ENCODE measurements around the gene CRYL1. TPM values are rescaled to one million over a fixed set of nuclear protein-coding genes. Genes with fewer than 3 reads are reported as not detected.

Gene CRYL1
- total RNA-seq, 1 experiment from 2014 or later = 2.9 TPM

DNA sequence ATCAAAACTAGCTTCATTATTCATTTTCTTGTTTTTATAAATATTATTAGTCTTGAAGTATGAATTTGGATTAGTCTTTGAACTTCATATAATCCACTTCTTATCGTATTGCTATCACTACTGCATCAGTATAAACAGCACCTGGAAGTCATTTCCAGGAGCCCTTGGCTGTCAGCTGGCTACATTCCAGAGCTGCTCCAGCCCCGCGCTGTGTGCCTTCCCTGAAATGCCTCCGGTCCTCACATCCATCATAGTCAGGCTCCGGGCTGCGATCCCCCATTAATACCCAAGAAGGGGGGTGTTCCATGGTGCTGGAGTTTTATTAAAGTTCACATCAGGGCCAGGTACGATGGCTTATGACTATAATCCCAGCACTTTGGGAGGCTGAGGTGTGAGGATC lies 169.2 kb downstream of the CRYL1 start:
- ChIA-PET CTCF (interaction anchor here (0.6 kb wide), 1 partner anchor 159 kb away, joined by 6 read pairs; no protein-coding TSS in a partner anchor), POLR2A (no interaction called here)
- TF ChIP-seq SMAD4 (CRISPR knock-in tag; IDR thresholded peaks at IDR 0.05) = no peak
- TF ChIP-seq, protein P1, sequence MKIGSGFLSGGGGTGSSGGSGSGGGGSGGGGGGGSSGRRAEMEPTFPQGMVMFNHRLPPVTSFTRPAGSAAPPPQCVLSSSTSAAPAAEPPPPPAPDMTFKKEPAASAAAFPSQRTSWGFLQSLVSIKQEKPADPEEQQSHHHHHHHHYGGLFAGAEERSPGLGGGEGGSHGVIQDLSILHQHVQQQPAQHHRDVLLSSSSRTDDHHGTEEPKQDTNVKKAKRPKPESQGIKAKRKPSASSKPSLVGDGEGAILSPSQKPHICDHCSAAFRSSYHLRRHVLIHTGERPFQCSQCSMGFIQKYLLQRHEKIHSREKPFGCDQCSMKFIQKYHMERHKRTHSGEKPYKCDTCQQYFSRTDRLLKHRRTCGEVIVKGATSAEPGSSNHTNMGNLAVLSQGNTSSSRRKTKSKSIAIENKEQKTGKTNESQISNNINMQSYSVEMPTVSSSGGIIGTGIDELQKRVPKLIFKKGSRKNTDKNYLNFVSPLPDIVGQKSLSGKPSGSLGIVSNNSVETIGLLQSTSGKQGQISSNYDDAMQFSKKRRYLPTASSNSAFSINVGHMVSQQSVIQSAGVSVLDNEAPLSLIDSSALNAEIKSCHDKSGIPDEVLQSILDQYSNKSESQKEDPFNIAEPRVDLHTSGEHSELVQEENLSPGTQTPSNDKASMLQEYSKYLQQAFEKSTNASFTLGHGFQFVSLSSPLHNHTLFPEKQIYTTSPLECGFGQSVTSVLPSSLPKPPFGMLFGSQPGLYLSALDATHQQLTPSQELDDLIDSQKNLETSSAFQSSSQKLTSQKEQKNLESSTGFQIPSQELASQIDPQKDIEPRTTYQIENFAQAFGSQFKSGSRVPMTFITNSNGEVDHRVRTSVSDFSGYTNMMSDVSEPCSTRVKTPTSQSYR (CRISPR knock-in tag; IDR thresholded peaks at IDR 0.05) = no peak
- TF ChIP-seq, protein P2, sequence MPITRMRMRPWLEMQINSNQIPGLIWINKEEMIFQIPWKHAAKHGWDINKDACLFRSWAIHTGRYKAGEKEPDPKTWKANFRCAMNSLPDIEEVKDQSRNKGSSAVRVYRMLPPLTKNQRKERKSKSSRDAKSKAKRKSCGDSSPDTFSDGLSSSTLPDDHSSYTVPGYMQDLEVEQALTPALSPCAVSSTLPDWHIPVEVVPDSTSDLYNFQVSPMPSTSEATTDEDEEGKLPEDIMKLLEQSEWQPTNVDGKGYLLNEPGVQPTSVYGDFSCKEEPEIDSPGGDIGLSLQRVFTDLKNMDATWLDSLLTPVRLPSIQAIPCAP (CRISPR knock-in tag; IDR thresholded peaks at IDR 0.05) = no peak
- H3K4me1 Mint-ChIP-seq = no peaks in the 10 kb centered on the region
- no peaks in the 10 kb centered on the region for H3K9me3 Mint-ChIP-seq
- no peak overlapping the region for H3K27ac Mint-ChIP-seq
- DNase-seq (ENCODE audit: low spot score) (no peak), ATAC-seq (no peak)
- peaks cover 26% of the 10 kb centered on the region for H3K27me3 Mint-ChIP-seq (ENCODE audit: low read depth)
- H3K4me3 Mint-ChIP-seq = no peak overlapping the region
- H3K36me3 Mint-ChIP-seq = no peaks in the 10 kb centered on the region

DNA sequence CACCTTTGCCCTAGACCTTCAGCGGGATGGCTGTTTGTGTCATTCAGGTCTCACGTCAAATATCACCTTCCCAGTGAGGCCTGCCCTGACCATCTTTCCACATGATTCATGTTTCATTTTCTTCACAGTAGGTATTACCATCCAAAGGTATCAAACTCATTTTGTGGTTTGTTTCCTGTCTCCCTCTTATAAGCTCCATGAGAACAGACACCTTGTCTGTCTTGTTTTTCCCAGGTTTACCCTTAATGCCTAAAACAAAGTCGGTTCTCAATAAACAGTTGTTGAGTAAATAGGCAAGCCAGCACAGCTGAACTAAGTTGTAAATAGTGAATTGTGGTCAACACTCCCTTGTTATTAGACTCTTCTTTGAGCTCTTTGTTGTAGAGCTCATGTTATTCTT lies 170.9 kb downstream of the CRYL1 start:
- Mint-ChIP-seq H3K27me3 (ENCODE audit: low read depth) (peaks cover 9% of the 10 kb centered on the region), H3K4me1 (peaks cover 7% of the 10 kb centered on the region), H3K36me3 (no peaks in the 10 kb centered on the region), H3K27ac (no peak overlapping the region), H3K9me3 (no peaks in the 10 kb centered on the region), H3K4me3 (no peak overlapping the region)
- ATAC-seq (no peak), DNase-seq (ENCODE audit: low spot score) (no peak)
- CTCF ChIA-PET = interaction anchor here (0.6 kb wide), 1 partner anchor 125 kb away, joined by 3 read pairs; no protein-coding TSS in a partner anchor
- TF ChIP-seq, protein P3, sequence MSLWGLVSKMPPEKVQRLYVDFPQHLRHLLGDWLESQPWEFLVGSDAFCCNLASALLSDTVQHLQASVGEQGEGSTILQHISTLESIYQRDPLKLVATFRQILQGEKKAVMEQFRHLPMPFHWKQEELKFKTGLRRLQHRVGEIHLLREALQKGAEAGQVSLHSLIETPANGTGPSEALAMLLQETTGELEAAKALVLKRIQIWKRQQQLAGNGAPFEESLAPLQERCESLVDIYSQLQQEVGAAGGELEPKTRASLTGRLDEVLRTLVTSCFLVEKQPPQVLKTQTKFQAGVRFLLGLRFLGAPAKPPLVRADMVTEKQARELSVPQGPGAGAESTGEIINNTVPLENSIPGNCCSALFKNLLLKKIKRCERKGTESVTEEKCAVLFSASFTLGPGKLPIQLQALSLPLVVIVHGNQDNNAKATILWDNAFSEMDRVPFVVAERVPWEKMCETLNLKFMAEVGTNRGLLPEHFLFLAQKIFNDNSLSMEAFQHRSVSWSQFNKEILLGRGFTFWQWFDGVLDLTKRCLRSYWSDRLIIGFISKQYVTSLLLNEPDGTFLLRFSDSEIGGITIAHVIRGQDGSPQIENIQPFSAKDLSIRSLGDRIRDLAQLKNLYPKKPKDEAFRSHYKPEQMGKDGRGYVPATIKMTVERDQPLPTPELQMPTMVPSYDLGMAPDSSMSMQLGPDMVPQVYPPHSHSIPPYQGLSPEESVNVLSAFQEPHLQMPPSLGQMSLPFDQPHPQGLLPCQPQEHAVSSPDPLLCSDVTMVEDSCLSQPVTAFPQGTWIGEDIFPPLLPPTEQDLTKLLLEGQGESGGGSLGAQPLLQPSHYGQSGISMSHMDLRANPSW (CRISPR knock-in tag; conservative IDR thresholded peaks at IDR 0.05; ENCODE audit: low read depth) = no peak
- TF ChIP-seq, protein P4, sequence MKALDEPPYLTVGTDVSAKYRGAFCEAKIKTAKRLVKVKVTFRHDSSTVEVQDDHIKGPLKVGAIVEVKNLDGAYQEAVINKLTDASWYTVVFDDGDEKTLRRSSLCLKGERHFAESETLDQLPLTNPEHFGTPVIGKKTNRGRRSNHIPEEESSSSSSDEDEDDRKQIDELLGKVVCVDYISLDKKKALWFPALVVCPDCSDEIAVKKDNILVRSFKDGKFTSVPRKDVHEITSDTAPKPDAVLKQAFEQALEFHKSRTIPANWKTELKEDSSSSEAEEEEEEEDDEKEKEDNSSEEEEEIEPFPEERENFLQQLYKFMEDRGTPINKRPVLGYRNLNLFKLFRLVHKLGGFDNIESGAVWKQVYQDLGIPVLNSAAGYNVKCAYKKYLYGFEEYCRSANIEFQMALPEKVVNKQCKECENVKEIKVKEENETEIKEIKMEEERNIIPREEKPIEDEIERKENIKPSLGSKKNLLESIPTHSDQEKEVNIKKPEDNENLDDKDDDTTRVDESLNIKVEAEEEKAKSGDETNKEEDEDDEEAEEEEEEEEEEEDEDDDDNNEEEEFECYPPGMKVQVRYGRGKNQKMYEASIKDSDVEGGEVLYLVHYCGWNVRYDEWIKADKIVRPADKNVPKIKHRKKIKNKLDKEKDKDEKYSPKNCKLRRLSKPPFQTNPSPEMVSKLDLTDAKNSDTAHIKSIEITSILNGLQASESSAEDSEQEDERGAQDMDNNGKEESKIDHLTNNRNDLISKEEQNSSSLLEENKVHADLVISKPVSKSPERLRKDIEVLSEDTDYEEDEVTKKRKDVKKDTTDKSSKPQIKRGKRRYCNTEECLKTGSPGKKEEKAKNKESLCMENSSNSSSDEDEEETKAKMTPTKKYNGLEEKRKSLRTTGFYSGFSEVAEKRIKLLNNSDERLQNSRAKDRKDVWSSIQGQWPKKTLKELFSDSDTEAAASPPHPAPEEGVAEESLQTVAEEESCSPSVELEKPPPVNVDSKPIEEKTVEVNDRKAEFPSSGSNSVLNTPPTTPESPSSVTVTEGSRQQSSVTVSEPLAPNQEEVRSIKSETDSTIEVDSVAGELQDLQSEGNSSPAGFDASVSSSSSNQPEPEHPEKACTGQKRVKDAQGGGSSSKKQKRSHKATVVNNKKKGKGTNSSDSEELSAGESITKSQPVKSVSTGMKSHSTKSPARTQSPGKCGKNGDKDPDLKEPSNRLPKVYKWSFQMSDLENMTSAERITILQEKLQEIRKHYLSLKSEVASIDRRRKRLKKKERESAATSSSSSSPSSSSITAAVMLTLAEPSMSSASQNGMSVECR (CRISPR knock-in tag; IDR thresholded peaks at IDR 0.05; ENCODE audit: borderline replicate concordance) = no peak
- TF ChIP-seq, protein P2 (CRISPR knock-in tag; IDR thresholded peaks at IDR 0.05) = no peak
- POLR2A ChIA-PET = no interaction called here

DNA sequence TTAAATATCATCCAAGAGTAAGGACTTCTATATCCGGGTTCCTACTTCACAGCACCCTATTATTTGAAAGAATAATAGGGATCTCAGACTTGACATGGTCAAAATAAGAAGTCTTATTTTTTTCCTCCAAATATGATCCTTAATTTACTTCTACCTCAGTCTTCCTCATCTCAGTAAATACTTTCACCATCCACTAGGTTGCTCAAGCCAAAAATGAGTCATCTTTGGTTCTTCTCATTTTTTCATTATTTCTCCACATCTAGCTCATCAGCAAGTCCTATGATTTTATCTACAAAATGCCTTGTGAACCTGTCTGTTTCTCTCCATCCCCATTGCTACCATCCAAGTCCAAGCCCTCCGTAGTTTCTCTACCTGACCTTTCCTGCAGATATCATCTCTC lies 171.7 kb downstream of the CRYL1 start:
- H3K27ac Mint-ChIP-seq = no peak overlapping the region
- ATAC-seq (no peak), DNase-seq (ENCODE audit: low spot score) (no peak)
- peaks cover 7% of the 10 kb centered on the region; the same call in 1 of the 2 replicates for H3K27me3 Mint-ChIP-seq (ENCODE audit: low read depth)
- peaks cover 11% of the 10 kb centered on the region for H3K4me1 Mint-ChIP-seq
- ChIA-PET CTCF (interaction anchor here (0.7 kb wide), 1 partner anchor 972 kb away, joined by 4 read pairs; no protein-coding TSS in a partner anchor), POLR2A (no interaction called here)
- H3K9me3 Mint-ChIP-seq = peaks cover 6% of the 10 kb centered on the region
- H3K4me3 Mint-ChIP-seq = no peak overlapping the region
- H3K36me3 Mint-ChIP-seq = no peaks in the 10 kb centered on the region
- TF ChIP-seq, protein P5, sequence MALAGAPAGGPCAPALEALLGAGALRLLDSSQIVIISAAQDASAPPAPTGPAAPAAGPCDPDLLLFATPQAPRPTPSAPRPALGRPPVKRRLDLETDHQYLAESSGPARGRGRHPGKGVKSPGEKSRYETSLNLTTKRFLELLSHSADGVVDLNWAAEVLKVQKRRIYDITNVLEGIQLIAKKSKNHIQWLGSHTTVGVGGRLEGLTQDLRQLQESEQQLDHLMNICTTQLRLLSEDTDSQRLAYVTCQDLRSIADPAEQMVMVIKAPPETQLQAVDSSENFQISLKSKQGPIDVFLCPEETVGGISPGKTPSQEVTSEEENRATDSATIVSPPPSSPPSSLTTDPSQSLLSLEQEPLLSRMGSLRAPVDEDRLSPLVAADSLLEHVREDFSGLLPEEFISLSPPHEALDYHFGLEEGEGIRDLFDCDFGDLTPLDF (CRISPR knock-in tag; IDR thresholded peaks at IDR 0.05) = no peak
- TF ChIP-seq, protein P6, sequence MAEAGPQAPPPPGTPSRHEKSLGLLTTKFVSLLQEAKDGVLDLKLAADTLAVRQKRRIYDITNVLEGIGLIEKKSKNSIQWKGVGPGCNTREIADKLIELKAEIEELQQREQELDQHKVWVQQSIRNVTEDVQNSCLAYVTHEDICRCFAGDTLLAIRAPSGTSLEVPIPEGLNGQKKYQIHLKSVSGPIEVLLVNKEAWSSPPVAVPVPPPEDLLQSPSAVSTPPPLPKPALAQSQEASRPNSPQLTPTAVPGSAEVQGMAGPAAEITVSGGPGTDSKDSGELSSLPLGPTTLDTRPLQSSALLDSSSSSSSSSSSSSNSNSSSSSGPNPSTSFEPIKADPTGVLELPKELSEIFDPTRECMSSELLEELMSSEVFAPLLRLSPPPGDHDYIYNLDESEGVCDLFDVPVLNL (CRISPR knock-in tag; IDR thresholded peaks at IDR 0.05; ENCODE audit: borderline replicate concordance, low read depth) = no peak
- TF ChIP-seq, protein P7, sequence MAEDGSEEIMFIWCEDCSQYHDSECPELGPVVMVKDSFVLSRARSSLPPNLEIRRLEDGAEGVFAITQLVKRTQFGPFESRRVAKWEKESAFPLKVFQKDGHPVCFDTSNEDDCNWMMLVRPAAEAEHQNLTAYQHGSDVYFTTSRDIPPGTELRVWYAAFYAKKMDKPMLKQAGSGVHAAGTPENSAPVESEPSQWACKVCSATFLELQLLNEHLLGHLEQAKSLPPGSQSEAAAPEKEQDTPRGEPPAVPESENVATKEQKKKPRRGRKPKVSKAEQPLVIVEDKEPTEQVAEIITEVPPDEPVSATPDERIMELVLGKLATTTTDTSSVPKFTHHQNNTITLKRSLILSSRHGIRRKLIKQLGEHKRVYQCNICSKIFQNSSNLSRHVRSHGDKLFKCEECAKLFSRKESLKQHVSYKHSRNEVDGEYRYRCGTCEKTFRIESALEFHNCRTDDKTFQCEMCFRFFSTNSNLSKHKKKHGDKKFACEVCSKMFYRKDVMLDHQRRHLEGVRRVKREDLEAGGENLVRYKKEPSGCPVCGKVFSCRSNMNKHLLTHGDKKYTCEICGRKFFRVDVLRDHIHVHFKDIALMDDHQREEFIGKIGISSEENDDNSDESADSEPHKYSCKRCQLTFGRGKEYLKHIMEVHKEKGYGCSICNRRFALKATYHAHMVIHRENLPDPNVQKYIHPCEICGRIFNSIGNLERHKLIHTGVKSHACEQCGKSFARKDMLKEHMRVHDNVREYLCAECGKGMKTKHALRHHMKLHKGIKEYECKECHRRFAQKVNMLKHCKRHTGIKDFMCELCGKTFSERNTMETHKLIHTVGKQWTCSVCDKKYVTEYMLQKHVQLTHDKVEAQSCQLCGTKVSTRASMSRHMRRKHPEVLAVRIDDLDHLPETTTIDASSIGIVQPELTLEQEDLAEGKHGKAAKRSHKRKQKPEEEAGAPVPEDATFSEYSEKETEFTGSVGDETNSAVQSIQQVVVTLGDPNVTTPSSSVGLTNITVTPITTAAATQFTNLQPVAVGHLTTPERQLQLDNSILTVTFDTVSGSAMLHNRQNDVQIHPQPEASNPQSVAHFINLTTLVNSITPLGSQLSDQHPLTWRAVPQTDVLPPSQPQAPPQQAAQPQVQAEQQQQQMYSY (CRISPR knock-in tag; IDR thresholded peaks at IDR 0.05) = no peak
- TF ChIP-seq, protein P8, sequence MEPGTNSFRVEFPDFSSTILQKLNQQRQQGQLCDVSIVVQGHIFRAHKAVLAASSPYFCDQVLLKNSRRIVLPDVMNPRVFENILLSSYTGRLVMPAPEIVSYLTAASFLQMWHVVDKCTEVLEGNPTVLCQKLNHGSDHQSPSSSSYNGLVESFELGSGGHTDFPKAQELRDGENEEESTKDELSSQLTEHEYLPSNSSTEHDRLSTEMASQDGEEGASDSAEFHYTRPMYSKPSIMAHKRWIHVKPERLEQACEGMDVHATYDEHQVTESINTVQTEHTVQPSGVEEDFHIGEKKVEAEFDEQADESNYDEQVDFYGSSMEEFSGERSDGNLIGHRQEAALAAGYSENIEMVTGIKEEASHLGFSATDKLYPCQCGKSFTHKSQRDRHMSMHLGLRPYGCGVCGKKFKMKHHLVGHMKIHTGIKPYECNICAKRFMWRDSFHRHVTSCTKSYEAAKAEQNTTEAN (CRISPR knock-in tag; IDR thresholded peaks at IDR 0.05) = no peak
- TF ChIP-seq EMX1 (CRISPR knock-in tag; IDR thresholded peaks at IDR 0.05) = no peak

Data from WTC11 (cell line).